ENCODE measurements around the gene MVB12B.

Gene MVB12B

DNA sequence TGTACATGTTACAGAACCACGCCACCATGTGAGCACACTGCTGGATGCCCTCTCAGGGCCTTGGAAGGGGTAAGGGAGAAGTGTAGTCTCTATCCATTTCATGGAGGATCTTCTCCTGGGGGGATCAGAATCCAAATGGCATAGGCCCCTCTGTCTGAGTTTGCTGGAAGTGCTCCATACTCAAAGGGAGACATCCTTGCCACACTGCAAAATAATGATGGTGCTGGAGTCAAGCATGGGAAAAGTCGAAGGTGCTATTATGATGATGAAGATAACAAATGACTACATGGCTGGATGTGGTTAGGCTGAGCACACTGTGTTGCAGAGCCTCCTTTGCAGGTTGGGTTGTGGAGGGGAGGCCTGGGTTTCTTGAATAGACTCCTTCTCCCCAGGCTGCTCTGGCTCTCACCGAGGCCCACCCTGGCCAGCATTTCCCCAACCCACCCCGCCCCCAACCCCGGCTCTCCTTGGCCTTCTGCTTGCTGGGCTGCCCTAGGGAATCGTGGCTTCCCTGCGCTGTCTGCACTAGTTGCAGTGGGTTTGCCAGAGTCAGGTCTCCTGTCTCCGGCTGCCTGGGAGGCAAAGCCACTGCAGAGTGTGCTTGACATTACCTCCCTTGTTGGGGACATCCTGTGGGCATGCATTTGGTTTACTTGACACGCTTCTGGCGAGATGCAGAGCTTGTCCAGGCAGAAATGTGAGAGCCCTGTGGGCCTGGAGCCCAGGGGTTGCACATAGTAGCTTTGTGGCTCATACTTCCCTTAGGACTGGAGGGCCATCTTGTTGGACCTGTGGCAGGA, 3.0 kb downstream of the MVB12B start:
- DNase-seq (ENCODE audit: insufficient read length, low spot score) (no peak), FAIRE-seq (no peak)

DNA sequence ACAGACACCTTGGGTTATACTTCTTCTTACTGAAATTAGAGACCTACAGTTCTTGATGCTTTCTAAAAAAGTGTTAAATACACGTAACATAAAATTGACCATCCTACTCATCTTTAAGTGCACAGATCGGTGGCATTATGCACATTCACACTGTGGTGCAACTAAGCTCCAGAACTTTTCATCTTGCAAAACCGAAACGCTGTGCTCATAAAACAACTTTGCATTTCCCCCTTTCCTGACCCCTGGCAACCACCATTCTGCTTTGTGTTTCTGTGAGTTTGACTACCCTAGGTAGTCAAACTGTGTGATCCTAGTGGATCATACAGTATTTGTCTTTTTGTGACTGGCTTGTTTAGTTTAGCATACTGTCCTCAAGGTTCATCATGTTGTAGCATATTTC, 3.9 kb downstream of the MVB12B start:
- FAIRE-seq = no peak

DNA sequence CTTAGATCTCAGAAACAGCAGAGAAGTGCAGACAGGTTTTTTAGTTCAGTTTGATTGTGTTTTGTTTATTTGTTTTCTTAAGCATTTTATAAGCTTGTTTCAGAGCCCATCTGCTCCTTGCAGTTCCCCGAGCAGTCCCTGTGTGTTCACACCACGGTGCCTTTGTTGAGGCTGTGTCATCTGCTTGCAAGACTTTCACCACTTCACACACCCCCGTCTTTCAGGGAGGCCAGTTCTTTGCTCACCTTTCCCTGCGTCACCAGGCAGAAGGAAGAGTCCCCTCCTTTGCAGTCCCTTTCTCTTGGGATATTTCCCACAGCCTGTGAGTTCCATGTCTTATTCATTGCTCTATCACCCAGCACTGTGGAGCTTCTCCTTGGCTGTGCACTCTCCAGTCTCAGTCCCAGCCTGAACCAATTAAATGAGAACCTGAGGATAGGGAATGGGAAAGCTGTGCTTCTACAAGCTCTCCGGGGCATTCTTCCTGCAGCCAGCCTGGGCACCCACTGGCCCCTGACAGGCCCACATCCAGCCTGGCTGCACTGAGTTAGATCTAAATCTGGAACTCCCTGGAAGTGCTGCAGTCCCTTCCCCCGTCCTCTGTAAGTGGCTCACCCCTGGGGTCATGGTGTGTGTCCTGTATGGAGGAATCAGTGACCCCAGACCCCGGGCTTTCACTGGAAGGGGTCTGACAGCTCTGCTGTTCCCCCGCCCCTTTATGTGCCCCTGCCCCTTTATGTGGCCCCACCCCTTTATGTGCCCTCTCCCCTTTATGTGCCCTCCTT, 5.5 kb downstream of the MVB12B start:
- no peak for FAIRE-seq
- no peak for DNase-seq (ENCODE audit: insufficient read length, low spot score)

More for the DNA sequence above, 3.9 kb downstream of the MVB12B start:
- no peak for DNase-seq (ENCODE audit: insufficient read length, low spot score)

DNA sequence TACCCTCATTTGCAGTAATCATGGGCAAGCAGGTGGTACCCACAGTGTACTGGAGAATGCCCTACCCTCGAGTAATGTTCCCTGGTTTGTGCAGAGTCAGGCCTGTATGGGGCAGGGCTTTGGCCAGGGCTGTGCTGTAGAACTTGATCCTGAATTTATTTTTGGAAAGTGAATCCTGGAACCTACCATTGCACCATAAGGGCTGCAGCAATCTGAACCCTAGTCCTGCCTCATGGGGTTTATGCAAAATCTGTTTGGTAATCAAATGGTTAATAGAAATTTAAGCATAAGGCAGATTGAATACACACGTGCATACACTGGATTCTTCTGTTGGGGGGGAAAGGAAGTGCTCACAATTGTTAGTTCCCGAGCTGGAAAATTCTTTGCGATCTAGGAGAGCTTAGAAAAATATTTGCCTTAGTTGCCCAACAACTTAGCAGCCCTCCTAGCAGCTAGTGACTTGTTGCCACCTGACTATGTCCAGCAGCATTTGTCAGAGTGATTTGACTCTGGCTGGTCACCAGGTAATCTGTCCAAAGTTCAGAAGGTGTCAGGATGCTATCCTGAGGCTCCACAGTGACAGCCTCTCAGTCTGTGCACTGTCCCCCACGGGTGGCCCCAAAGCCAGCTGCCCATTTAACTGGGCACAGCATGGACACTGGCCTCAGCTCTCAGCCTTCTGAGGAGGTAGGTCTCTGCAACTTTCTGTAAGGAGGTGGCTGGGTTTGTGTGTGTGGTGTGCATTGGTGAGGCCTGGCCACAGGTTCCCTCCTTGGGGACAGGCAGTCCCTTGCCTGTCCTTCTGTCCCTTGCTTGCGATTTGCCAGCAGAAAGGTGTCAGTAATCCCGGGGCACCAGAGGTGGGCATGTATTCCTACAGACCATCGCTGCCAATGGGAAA, 8.3 kb downstream of the MVB12B start:
- FAIRE-seq = no peak
- DNase-seq (ENCODE audit: insufficient read length, low spot score) = no peak

DNA sequence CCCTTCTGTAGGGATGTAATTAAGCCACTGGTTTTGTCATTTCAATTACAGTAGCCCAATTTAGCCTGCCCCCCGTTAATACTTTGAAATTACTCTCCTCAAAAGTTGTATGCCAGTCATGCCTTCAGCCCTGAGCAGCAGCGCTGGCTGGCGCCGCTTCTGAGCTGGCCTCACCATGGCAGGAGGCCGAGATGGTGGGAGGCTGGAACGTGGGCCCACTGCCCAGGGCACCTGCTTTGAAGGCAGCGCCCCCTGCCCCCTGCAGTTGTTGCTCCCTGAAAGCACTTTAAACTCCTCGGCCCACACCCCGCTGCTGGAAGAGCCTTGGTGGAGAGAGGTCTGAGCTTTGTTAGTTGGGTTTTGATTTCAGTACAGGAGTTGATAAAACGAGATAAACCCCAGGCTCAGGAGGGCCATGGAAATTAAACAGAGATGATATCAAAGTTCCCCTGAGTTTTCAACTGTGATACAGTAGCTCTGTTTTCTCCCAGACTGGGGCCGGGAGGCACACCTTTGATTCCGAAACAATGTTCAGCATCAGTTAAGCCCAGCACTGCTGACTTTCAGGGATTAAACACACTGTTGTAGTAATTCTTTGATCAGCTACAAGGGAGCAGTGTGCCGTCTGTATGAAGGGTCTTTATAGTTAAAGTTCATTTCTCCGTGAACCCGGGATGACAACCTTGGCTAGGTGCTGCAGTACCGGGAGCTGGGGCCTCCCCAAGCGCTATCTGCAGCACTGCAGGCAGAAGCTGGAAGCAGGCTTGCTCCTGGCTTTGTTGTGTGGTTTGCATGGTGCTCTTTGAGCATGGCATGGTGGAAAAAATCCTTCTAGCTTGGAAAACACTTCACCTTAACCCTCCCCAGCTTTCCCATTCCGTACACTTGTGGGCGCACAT, 9.5 kb downstream of the MVB12B start:
- DNase-seq (ENCODE audit: insufficient read length, low spot score) = no peak
- no peak for FAIRE-seq

DNA sequence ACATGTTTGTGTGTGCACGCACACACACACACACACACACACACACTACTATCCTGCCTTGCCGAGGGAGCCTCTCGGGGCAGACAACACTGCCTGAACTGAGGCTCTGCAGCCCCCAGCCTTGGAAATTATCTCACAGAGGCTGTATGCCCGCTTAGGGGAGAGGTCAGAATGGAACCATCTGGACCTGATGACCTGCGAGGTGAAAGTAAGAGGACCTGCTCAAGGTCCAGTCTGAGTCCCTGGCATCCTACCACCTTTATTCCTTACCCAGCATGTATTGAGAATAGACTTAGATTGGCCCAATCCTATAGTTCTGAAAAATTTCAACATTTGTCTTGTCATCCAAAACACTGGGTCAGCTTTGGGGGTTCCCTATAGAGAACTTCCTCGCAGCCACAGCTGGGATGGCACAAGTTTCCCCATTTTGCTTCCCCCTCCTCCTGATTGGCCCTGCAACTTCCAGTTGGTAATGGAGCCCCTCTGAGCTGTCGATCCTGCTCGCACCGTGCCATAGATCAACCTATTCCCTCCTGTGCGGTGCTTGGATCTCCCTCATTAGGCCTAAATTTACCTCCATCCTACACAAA, 10.2 kb downstream of the MVB12B start:
- DNase-seq (ENCODE audit: insufficient read length, low spot score) (no peak), FAIRE-seq (no peak)

DNA sequence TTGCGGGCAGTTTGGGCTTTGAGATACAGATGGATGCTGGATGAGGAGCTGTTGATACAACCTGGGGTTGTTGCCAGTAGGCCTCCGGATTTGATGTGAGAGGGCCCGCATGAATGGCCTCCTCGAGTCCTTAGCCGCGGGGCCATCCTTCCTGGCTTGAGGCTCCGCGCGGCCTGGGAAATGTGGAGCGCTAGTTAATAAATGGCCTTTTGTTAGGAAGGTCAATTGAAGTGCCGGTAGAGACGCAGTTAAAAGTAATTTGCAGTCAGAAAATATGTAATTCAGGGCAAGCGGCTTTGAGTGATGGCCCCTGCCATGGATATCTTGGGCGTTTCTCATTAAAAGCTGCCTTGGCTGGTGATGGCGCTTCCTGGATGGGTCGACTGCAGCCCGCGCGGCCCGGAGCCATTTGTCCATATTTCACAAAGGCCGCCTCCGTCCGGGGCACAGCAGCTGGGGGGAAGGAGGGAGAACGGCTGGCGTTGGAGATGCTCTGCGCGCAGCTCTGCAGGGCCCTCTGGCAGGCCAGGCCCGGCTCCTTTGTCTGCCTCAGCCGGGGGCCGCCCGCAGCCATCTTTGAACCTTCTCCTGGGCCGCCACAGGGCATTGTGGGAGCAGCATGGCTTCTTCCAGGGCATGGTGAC, 11.2 kb downstream of the MVB12B start:
- FAIRE-seq = no peak

DNA sequence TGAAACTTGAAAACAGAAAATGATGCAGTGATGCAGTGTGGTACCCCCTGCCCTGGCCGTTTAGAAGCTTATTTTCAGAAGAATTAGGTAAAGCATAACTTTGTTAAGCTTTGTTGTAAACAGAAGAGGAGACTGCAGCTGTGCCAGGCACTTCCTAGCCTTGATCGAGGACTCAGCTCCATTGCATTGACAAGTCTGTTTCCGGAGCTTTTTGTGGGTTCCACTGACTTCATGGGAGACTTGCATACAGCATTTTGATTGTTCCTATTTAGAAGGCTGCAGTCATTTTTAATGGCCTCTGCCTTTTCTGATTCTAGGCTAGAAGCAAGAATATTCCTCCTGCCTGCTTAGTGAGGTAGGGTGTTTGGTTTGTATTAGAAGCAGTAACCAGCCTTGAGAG, 12.3 kb downstream of the MVB12B start:
- DNase-seq (ENCODE audit: insufficient read length, low spot score) (no peak), FAIRE-seq (no peak)

More for the DNA sequence above, 11.2 kb downstream of the MVB12B start:
- no peak for DNase-seq (ENCODE audit: insufficient read length, low spot score)

DNA sequence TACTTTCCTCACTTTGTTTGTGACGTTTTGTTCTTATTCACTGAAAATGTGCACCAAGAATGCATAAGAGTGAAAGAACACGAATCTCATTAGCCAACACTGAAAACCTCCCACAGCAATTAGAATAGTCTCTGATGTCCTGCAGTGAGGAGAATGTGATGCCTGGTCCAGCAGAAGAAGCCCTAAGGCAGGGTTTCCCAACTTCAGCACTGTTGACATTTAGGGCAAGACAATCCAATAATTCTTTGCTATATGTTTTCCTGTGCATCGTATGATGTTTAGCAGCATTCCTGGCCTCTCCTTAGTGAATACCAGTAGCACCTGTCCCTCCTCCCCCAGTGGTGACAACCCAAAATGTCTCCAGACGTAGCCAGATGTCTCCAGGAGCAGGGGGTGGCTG, 14.8 kb downstream of the MVB12B start:
- DNase-seq (ENCODE audit: insufficient read length, low spot score) (no peak), FAIRE-seq (no peak)

DNA sequence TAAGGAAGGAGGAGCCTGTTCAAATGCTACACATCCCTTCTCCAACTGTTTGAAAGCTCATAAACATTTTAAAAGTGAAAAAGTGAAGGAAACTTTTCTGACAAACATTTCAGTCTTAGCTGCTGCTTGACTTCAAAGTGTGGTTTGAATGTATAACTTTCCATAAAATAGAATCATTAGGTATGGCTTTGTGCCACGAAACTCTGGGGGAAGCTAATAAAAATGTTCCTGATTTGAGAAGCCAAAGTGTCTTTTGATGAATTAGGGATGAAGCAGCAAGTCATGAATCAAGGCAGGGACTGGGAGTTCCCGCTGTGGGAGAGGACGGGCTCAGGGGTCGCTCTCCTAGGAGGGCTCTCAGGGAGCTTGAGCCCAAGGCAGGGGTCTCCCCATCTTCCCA, 15.3 kb downstream of the MVB12B start:
- DNase-seq (ENCODE audit: insufficient read length, low spot score) (no peak), FAIRE-seq (no peak)

DNA sequence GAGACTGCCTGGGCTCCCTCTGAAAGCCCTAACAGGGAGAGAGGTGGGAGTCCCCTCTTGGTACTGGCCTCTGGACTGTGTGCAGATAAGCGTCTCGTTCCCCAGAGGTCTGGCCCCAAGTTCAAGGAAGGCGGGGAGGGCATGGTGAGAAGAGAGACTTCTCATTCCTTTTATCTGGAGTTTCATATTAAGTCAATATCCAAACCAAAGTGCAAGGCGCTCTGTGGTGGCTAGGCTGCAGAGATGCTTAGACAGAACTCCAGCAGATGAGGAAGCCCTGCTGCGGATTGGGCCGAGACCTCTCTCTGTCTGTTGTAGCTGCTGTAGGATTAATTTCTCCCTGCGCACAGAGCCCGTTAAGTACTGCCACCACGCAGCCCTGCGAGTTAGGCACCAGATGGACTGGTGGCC, 16.0 kb downstream of the MVB12B start:
- FAIRE-seq (no peak), DNase-seq (ENCODE audit: insufficient read length, low spot score) (no peak)

DNA sequence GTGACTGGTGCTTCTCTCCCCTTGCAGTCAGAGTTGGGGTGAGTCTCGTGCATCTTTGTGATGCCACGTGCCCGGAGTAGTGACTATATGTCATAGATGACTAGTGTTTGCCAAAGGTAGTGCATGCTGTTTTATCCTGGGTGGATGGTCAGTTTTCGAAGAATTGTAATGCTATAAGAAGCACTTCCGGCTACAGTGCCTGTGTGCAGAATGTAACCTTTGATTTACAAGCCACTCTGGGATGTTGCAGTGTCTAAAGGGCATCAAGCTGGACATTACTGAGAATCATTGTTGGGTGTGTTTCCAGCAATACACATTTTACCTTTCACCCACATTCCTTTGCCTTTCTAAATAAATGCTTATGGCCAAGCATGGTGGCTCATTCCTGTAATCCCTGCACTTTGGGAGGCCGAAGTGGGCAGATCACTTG, 16.7 kb downstream of the MVB12B start:
- FAIRE-seq (no peak), DNase-seq (ENCODE audit: insufficient read length, low spot score) (no peak)

DNA sequence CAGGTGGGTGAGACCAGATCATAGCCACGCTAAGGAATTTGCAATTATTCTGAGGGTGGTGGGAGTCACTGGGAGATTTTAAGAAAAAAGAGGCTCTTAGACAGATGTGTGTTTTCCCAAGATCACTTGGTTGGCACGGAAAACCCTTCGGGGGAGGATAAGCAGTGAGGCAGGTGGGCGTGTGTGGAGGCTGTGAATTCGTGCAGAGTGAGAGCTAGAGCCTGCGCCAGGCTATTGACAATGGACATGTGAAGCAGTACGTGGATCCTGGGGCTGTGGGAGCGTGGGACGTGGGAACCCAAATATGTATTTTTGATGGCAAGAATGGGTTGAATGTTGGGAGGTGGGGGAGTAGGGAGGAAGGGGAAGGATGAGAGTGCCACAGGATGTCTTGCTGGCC, 19.4 kb downstream of the MVB12B start:
- FAIRE-seq (no peak), DNase-seq (ENCODE audit: insufficient read length, low spot score) (no peak)

DNA sequence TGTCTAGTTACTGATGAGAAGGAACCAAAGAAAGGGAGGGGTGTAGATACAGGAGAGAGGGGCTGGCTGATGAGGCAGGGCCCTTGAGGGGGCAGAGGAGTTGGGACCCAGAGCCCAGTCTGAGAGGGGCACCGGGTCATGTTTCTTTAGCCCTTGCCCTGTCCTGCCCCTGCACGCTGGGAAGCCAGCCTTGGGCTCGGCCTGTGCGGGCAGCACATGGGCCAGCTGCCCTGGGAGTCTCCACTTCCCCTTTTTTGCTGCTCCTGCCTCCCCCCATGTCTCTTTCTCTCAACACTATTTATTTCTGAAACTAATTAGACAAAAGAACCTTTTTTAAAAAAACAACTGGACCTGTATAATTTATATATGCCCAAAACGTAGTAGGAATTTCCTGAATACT, 20.5 kb downstream of the MVB12B start:
- no peak for FAIRE-seq

DNA sequence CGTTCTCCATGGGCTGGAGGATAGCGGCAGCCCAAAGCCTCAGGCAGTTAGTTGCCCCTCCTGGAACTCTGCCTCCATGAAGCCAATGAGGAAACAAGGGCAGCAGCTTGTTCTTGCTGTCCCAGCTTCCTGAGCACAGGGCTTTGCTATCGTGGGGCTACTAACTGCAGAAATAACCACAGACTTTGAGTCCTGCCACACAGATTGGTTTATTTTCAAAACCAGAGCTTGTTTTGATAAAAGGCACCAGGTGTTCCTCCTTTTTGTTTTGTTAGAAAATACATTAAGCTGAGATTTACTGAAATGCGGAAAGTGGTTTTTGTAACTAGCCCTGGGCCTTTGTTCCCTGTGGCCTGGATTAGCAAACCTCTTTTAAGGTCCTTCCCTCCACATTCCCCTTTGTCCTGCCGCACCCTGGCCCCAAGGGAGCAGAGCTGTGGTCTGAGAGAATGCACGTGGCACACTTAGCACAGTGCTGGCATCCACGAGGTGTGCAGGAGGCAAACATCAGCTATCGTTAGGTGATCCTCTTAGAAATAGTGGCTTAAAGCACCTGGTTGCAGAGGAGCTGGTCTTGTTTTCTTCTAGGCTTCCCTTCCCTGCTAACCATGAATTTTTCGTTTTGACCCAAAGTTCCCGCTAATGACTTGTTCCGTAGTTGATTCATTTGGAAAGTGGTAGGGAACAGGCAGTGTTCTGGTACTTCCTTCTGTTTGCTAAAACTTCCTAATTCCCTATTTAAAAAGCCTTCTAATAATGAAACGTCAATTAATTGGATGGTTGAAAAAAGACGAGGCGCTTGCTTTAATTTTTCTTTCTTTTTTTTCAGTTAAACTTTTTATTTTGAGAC, 21.5 kb downstream of the MVB12B start:
- no peak for DNase-seq (ENCODE audit: insufficient read length, low spot score)
- FAIRE-seq = no peak

More for the DNA sequence above, 20.5 kb downstream of the MVB12B start:
- DNase-seq (ENCODE audit: insufficient read length, low spot score) = no peak

DNA sequence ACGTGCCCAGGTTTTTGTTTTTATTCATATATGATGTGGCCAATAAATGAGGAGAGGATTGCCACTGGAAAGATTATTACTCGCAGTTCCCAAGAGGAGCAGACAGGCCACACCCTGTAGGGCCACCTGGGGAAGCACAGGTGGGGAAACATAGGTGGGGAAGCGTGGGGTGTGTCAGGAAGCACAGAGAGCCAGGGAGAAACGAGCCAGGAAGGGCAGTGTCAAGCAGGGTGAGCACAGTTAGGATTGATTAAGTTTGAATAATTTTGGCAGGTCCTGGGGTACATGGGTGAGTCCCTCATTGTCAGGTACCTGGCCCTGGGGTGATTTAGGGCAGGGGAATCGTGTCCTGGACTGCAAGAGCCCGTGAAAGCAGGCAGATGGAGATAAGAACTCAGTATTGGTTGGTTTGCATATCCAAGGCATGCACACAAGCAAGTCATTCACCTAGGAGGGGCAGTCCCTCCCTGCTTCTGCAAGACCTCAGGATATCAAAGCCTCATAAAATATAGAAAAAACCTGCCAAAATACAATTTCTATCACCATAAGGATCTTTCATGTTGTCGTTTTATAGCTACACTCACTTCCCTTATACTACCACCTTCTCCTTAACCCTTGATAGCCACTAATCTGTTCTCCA, 22.4 kb downstream of the MVB12B start:
- DNase-seq (ENCODE audit: insufficient read length, low spot score) = no peak
- no peak for FAIRE-seq

DNA sequence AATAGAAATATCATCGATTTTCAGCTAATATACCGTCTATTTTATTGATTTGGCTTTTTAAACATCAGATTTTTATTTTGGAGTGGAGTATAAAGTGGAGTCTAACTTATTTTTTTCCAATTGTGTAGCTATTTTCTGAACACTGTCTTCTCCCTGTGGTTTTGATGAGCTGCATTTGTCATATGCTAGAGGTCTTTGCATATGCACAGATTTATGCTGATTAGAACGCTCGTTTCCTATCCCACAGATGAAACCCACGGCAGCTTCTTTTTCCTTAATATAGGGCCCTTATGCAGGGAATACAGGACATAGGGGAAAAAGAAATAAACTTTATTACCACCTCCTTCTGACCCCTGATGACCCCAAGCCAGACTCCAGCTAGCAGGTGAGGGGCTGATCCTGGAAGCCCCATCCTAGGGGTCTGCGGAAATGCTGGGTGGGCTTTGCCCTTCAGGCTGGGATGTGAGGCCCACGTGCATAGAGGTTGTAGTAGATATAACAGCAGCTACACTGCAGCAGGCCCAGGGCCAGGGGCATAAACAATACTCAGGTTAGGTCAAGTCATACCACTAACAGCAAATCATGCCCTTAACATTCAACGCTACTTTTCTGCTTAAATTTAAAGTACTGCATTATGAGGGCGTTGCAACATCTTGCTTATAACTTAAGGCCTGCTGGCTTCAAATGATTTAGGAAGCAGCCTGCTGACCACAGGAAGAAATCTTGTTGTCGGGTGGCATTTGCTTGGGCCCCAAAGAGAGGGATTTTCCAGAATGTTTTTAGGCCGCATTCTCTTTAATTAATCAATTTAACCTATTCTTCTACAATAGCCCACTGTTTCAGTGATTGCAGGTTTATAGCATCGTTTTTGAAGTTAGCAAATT, 28.5 kb downstream of the MVB12B start:
- DNase-seq (ENCODE audit: insufficient read length, low spot score) (no peak), FAIRE-seq (no peak)
